ENCODE measurements around the gene CTTNBP2.

Gene CTTNBP2

GRCh38 chr7:117791877-117792780 is 81.1 kb downstream of the CTTNBP2 start:
- DNase-seq (ENCODE audit: low read depth in 2 of 2, low spot score in 1 of 2): no peak

DNA sequence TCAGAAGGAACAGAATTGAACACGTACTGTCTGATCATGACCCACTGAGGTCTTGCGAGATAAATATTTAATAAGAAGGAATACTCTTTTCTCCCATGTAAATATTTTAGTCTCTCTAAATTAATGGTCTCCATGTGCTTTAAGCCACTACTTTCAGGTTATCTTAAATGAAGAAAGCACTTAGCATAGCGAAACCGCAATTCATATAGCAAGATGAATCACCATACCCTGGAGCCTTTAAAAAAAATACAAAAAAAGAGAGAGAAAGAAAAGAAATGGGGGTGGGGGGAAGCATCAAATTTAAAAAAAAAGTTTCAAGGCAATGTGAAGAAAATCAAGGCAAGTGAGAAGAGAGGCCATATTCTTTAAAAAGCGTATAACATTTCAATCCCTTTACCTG is 82.5 kb downstream of the CTTNBP2 start:
- DNase-seq (ENCODE audit: low read depth in 2 of 2, low spot score in 1 of 2): no peak

DNA sequence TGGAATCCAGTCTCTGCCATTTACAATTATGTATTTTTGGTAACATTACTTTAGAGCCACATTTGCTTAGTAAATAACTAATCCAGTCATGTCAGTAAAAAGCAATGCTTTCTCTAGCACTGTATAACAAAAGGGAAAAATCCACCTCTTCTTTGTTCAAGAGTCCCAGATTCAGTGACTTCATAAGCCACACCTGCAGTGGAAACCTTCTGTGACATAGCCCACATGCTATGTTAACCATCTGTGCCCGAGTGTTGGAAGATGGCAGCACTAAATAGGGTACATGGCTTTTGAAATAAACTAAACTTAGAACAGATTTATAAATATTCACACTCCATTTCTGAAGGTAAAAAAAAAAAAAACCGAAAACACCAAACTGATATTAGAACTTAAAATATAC is 83.0 kb downstream of the CTTNBP2 start:
- DNase-seq (ENCODE audit: low read depth in 2 of 2, low spot score in 1 of 2): no peak

GRCh38 chr7:117785431-117785830 is 87.8 kb downstream of the CTTNBP2 start:
- no peak for DNase-seq (ENCODE audit: low read depth in 2 of 2, low spot score in 1 of 2)

- no peak for DNase-seq (ENCODE audit: low read depth in 2 of 2, low spot score in 1 of 2)
Observed at GRCh38 chr7:117784315-117784714, 88.9 kb downstream of the CTTNBP2 start.

DNA sequence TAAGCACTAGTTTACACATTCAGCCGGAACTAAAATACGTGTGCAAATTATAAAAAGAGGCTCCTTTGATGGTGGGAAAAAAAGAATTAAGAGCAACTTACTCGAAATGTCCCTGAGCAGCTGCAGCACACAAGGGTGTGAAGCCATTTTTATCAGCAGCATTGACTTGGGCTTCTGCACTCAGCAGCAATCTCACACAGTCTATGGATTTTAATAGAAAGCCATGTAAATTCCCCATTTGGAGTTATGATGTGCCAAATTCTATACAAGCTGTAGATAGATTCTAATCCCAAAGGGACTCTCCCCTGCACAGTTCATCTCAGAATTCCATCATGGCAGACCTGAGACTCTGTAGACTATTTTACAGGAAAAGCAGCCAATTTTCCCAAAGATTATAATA is 90.5 kb downstream of the CTTNBP2 start:
- DNase-seq (ENCODE audit: low read depth in 2 of 2, low spot score in 1 of 2): no peak

DNA sequence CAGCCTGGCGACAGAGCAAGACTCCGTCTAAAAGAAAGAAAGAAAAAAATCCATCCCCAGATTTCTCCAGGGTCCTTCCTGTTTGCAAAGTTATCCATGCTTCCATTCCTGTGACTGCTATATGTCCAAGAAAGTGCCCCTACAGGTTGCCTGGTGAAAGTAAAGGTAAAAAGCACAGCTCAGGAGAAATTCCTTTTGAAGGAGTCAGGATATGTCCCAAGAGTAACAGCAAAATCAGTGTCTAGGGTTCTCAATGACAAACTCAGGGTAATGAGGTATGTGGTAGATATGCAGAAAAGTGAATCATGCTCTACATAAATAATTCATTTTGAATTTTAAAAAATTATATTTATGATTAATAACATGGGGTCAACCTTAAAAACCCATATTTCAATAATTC is 91.5 kb downstream of the CTTNBP2 start:
- no peak for DNase-seq (ENCODE audit: low read depth in 2 of 2, low spot score in 1 of 2)

DNA sequence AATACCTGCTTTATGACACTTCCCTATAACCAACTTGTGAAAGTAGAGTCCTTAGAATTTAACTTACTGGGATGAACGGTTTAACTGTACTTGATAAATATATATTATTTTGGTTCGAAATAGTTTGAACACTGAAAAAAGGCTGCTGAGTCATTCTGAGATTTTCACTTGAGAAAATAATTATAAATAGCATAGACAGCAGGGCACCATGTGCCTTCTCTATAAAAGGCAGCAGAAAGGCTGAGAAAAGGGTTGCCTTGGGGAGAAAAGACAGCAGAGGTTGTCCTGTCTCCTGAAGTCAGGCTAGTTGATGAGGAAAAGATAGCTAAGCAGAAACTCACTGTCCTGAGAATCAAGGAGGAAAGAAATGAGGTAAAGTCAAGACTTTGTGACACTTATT is 92.4 kb downstream of the CTTNBP2 start:
- DNase-seq (ENCODE audit: low read depth in 2 of 2, low spot score in 1 of 2): no peak

- DNase-seq (ENCODE audit: low read depth in 2 of 2, low spot score in 1 of 2): no peak
Observed at GRCh38 chr7:117777335-117778142, 95.7 kb downstream of the CTTNBP2 start.

DNA sequence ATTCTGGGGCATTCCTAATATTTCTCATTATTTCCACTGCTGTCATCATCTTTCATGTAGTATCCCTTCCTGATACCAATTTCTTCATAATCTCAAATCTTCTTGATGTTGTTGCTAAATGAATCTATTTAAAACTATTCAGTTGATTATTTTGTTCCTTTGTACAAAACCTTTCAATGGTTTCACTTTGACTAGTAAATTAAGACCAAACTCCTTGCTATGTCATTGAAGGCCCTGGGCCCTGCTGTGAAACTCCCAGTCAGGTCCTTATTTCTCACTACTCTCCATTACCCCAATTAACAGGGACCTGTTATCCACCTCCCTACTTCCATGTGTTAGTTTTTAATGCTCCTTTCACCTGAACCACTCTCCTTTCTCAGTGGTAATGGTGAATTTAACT is 97.0 kb downstream of the CTTNBP2 start:
- no peak for DNase-seq (ENCODE audit: low read depth in 2 of 2, low spot score in 1 of 2)

DNA sequence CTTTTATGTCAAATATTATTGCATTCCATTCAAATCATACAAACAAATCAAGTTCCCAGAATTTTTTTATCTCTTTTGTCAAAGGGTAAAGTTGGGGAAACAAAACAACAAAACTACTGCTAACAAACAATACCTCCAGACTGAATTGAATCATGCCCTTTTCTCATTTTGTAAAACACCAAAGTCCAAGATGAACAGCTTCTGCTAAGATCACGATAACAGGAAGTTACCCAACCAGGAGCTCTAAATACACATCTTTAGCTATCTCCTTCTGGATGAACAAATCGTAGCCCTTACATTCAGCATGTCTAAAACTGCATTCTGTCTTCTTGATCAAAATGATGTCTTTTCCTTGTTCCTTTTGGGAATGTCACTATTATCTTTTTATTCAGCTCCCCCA is 97.4 kb downstream of the CTTNBP2 start:
- no peak for DNase-seq (ENCODE audit: low read depth in 2 of 2, low spot score in 1 of 2)

DNA sequence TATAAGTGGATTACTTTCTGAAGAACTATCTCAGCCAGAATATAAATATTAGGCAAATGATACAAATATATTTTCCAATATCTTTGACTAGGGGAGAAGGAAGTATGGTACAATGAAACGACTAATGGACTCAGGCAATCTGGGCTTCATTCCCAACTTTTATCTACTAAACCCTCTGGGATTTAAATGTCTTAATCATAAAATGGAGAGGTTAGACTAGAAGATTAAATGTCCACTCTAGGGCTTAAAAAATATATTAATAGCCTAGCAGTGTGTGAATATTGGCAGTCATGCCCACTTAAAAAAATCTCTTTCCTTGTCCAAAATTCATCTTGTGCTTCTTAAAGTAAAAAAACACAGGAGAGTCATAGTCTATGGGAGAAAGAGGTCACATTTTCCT is 98.3 kb downstream of the CTTNBP2 start:
- DNase-seq (ENCODE audit: low read depth in 2 of 2, low spot score in 1 of 2): no peak

DNA sequence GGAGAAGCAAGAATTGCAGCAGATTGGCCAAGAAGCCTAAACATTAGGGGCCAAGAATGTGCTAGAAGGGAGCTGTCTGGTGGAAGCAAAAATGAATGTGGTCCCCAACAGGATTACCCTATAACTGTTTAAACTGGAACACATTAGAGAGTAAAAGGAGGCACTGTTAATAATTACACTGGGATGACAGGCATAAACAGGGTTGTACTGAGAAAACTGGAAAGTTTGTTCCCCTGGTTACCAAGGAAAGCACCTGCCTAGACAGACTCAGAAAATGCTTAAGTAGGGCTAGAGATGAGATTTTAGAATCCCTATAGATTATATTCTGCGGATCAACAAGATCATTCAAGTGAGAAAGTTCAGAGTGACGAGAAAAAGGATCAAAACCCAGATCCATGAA is 100.8 kb downstream of the CTTNBP2 start:
- DNase-seq (ENCODE audit: low read depth in 2 of 2, low spot score in 1 of 2): no peak

DNA sequence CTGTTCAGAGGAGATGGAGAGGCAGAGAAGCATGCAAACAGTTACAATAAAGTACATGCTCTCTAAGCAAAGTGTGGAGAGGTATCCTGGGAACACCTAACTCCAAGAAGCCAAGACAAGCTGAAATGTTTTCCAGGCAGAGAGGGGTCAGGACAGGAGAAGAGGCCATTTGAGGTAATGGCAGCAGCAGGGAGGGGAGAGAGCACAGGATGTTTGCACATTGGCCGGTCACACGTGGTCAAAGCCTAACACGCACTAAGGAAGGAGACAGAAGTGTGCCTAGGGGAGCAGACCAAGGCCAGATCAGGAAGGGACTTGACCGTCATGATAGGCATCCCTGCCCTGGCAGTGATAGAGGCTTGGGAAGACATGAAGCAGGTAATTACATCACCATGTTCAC is 101.5 kb downstream of the CTTNBP2 start:
- no peak for DNase-seq (ENCODE audit: low read depth in 2 of 2, low spot score in 1 of 2)

DNA sequence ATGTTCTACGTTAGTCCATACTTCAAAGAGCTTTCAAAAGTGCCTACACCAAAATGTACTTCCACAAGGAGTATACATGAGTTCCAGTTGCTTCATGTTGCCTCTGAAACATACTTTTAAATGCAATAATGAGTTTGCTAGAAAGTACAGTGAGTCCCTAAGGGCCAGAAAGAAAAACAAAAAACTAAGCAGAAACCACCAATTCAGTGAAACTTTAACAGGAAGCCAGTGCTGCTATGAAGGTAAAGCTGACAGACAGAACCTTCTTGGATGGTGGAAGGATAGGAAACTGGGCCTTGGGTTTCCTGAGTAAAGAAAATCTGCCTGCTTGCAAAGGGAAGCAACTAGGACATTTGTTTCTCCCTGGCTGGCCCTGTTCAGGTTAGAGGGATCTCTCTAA is 104.2 kb downstream of the CTTNBP2 start:
- DNase-seq (ENCODE audit: low read depth in 2 of 2, low spot score in 1 of 2): no peak

DNA sequence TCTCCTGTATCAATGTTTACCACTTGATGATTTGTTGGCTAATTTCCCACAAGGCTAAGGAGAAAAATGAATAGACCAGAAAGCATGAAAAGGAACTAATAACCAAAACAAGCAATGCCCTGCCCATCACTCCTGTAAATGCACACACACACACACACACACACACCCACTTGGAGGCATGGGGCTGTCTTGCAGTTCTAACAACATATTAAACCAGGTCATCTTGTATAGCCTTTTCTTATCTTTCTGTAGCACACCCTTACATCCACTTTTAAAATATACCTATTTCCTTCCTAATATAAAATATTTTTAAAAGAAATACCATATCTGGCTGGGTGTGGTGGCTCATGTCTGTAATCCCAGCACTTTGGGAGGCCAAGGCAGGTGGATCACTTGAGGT is 105.3 kb downstream of the CTTNBP2 start:
- DNase-seq (ENCODE audit: low read depth in 2 of 2, low spot score in 1 of 2): no peak

DNA sequence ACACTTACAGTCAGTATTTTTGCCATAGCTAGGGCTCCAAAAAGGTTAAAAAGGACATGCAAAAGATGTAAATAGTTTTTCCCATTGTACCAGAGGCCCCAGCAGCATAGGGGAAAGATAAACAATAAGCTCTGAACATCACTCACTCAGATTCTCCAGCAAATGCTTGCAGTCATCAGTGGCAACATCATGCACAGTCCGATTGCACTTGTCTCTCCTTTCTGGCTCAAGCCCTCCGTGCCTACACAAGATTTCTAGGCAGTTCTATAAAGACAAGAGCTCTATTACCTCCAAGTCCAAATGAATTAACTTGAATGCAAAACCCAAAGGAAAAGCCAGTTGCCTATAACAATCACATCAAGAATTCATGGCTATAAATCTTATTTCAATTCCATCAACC is 106.3 kb downstream of the CTTNBP2 start:
- DNase-seq (ENCODE audit: low read depth in 2 of 2, low spot score in 1 of 2): no peak

DNA sequence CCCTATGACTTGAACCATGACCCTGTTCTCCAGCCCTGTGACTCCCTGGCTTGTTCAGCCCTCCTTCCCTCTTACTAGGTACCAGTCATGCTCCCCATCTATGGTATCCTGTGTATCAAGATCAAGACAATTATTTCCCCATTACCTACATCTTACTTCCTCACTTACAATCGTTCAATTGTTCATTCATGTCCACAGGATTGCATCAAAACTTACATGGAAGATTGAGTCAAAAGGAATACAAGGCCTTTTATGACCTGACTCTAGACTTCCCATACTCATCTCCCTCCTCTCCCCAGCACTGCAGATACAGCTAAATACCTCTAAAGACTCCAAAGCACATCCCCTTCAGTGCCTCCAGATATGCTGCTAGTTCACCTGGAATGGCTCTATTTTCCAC is 109.2 kb downstream of the CTTNBP2 start:
- DNase-seq (ENCODE audit: low read depth in 2 of 2, low spot score in 1 of 2): no peak

DNA sequence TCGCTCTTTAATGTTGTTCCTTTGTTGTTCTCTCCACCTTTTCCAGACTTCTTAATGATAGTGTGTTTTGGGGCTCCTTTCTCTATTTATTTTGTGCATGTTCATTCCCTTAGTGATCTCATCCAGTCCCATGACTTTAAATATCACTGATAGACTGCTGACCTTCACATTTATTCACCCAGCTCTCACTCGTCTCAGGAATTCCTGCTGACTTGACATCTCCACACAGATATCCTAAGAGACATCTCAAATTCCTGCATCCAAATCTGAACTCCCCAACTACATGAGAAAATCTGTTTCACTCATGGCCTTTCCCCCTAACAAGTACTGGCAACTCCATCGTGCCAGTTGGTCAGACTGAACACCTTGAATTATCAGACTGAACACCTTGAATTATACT is 111.2 kb downstream of the CTTNBP2 start:
- DNase-seq (ENCODE audit: low read depth in 2 of 2, low spot score in 1 of 2): no peak

- no peak for DNase-seq (ENCODE audit: low read depth in 2 of 2, low spot score in 1 of 2)
Observed at GRCh38 chr7:117759950-117760640, 113.1 kb downstream of the CTTNBP2 start.

GRCh38 chr7:117757440-117757839 is 115.8 kb downstream of the CTTNBP2 start:
- no peak for DNase-seq (ENCODE audit: low read depth in 2 of 2, low spot score in 1 of 2)

DNA sequence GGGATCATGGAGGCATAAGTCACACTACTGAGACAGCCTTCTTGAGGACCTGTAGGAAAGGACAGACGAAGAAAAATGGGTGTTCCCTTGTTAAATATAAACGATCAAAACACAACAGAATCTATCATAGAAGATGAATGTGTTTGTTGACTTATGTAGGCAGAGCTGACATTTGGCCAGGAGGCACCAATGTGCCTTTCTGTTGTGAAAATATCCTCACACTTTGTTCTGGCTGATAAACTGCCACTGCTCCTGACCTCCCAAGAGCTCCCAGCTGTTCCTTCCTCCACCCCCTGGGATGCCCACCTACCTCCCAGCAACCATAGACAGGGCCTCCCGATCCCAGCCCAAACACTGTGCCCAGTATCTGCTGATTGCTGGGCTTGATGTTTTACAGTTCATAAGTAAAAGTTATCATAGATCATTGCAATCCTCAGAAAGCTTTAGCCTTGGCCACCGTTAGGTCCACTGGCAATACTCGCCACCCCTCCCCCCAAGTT is 116.6 kb downstream of the CTTNBP2 start:
- DNase-seq (ENCODE audit: low read depth in 2 of 2, low spot score in 1 of 2): no peak
